ENCODE measurements around the gene NISCH. TPM values are rescaled to one million over a fixed set of nuclear protein-coding genes. Genes with fewer than 3 reads are reported as not detected.

The NISCH gene
- total RNA-seq, 1 donor from 2014 or later: 240 TPM

- DNase-seq (ENCODE audit: low spot score in 2 of 2, unreplicated experiment in 2 of 2): no peak
- H3K9me3 Mint-ChIP-seq: no peaks in the 10 kb centered on the region
- H3K27me3 Mint-ChIP-seq (ENCODE audit: low read depth): no peaks in the 10 kb centered on the region
- peaks cover 52% of the 10 kb centered on the region for H3K4me1 Mint-ChIP-seq
- H3K4me3 Mint-ChIP-seq: peak within 1 kb of the TSS; percentile 92
- peak within 1 kb of the TSS; percentile 89 for H3K27ac Mint-ChIP-seq
- no peak for TF ChIP-seq CTCF (IDR thresholded peaks at IDR 0.05; ENCODE audit: unreplicated experiment)
- peaks cover 12% of the 10 kb centered on the region for H3K36me3 Mint-ChIP-seq
Measured at GRCh38 chr3:52453496-52454249, 1.7 kb upstream of the NISCH start, which contains the start of gene TNNC1. Gene TNNC1 (minus strand): TSS chr3:52454041. CDS start chr3:52454015, 26 bp downstream.

GRCh38 chr3:52454250-52454937, 1.0 kb upstream of the NISCH start:
- peak overlapping the region; percentile 92 for H3K4me3 Mint-ChIP-seq
- TF ChIP-seq CTCF (IDR thresholded peaks at IDR 0.05; ENCODE audit: unreplicated experiment): no peak
- peaks cover 52% of the 10 kb centered on the region for H3K4me1 Mint-ChIP-seq
- H3K27me3 Mint-ChIP-seq (ENCODE audit: low read depth): no peaks in the 10 kb centered on the region
- peaks cover 15% of the 10 kb centered on the region for H3K36me3 Mint-ChIP-seq
- peak overlapping the region; percentile 89 for H3K27ac Mint-ChIP-seq
- DNase-seq (ENCODE audit: low spot score in 2 of 2, unreplicated experiment in 2 of 2): no peak
- H3K9me3 Mint-ChIP-seq: no peaks in the 10 kb centered on the region

DNA sequence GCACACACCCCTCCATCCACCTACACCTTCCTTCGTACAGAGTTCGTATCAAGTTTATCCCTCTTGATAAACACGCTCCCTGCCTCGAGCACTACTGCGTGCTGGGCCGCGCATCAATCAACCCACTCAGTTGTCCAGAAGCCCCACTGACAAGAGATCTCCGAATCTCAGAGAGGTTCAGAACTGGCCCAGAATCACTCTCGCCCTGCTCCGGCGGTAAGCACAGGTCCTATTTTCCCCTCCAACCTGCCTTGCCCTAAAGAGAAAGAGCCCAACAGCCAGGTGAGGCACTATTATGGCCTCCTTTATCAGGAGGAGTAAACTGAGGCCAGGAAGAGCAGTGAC, 494 bp upstream of the NISCH start:
- no peak for DNase-seq (ENCODE audit: low spot score in 2 of 2, unreplicated experiment in 2 of 2)
- Mint-ChIP-seq H3K36me3 (peaks cover 15% of the 10 kb centered on the region), H3K27me3 (ENCODE audit: low read depth) (no peaks in the 10 kb centered on the region), H3K27ac (peak overlapping the region; percentile 89), H3K4me3 (peak overlapping the region; percentile 92), H3K4me1 (peaks cover 49% of the 10 kb centered on the region), H3K9me3 (no peaks in the 10 kb centered on the region)
- no peak for TF ChIP-seq CTCF (IDR thresholded peaks at IDR 0.05; ENCODE audit: unreplicated experiment)

- DNase-seq (ENCODE audit: low spot score in 2 of 2, unreplicated experiment in 2 of 2): no peak
- H3K4me3 Mint-ChIP-seq: peak overlapping the region; percentile 92
- H3K4me1 Mint-ChIP-seq: peaks cover 40% of the 10 kb centered on the region
- H3K9me3 Mint-ChIP-seq: no peaks in the 10 kb centered on the region
- TF ChIP-seq CTCF (IDR thresholded peaks at IDR 0.05; ENCODE audit: unreplicated experiment): no peak
- peaks cover 20% of the 10 kb centered on the region for H3K36me3 Mint-ChIP-seq
- peak overlapping the region; percentile 94 for H3K27ac Mint-ChIP-seq
- H3K27me3 Mint-ChIP-seq (ENCODE audit: low read depth): no peaks in the 10 kb centered on the region
Measured at GRCh38 chr3:52456169-52456799, 880 bp downstream of the NISCH start.

- H3K36me3 Mint-ChIP-seq: peaks cover 20% of the 10 kb centered on the region
- peak overlapping the region; percentile 92 for H3K4me3 Mint-ChIP-seq
- H3K4me1 Mint-ChIP-seq: peaks cover 40% of the 10 kb centered on the region
- H3K9me3 Mint-ChIP-seq: no peaks in the 10 kb centered on the region
- DNase-seq (ENCODE audit: low spot score in 2 of 2, unreplicated experiment in 2 of 2): no peak
- TF ChIP-seq CTCF (IDR thresholded peaks at IDR 0.05; ENCODE audit: unreplicated experiment): no peak
- no peaks in the 10 kb centered on the region for H3K27me3 Mint-ChIP-seq (ENCODE audit: low read depth)
- H3K27ac Mint-ChIP-seq: peak overlapping the region; percentile 94
Measured at GRCh38 chr3:52456800-52457183, 1.4 kb downstream of the NISCH start.

All from mesothelial cell of epicardium (in vitro differentiated cells).